GM18502 (cell line): ENCODE data around the gene DKKL1.

Experiments
- ATAC-seq: cut with Tn5 transposase; IDR thresholded peaks from one replicate; pipeline ENCODE4 v1.9.1; 2021; ENCODE audit warnings: mild to moderate bottlenecking; ENCODE audit not compliant: unreplicated experiment, poor library complexity

Gene DKKL1

GRCh38 chr19:49391581-49392399 is 28.1 kb downstream of the DKKL1 start:
- ATAC-seq = no peak

DNA sequence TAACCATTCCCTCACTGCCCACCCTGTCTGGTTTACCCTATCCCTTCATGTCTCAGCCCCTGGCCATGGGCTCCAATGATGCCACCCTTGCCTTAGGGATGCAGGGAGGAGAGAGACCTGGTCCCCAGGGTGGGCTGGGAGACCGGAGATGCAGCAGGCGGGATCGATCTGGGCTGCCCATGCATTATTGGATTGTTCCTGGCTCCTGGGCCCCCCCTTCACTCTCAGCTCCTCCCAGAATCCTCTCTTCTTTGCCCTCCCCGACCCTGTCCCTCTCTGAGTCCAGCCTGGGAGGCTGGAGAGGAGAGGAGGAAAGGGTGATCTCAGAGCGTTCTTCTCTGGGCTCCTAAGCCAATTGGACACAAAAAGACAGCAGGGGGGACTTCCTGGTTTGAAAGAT is 30.2 kb downstream of the DKKL1 start:
- no peak for ATAC-seq

DNA sequence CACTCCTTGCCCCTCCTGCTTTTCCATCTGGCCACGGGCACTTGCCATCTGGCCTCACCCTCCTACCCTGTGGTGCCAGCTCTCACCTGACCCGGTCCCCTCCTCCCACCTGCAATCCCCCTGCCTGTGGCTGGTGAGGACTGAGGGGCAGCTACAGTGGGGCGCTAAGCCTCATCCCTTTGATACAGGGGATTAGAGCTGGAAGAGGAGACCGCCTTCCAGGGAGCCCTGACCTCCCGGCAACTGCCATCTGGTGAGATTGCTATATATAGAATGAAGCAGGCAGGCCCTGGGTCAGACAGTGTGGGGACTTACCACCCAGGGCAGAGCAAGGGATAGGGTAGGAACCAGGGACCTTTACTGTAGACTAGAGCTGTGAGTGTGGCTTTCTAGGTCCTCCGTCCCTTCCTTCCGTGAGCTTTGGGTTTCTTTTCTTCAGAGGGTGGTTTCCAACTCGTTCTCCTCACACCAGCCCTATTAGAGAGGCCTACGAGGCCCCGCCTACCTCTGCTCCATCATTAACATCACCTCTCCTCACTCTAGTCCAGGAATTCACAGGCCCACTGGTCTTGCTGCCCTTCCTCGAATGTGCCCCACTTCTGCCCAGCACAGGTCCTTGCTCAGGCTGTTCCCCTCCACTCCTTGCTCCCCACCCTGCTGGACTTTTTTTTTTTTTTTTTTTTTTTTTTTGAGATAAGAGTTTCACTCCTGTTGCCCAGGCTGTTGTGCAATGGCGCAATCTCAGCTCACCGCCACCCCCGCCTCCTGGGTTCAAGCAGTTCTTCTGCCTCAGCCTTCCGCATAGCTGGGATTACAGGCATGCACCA is 32.1 kb downstream of the DKKL1 start:
- ATAC-seq = no peak

DNA sequence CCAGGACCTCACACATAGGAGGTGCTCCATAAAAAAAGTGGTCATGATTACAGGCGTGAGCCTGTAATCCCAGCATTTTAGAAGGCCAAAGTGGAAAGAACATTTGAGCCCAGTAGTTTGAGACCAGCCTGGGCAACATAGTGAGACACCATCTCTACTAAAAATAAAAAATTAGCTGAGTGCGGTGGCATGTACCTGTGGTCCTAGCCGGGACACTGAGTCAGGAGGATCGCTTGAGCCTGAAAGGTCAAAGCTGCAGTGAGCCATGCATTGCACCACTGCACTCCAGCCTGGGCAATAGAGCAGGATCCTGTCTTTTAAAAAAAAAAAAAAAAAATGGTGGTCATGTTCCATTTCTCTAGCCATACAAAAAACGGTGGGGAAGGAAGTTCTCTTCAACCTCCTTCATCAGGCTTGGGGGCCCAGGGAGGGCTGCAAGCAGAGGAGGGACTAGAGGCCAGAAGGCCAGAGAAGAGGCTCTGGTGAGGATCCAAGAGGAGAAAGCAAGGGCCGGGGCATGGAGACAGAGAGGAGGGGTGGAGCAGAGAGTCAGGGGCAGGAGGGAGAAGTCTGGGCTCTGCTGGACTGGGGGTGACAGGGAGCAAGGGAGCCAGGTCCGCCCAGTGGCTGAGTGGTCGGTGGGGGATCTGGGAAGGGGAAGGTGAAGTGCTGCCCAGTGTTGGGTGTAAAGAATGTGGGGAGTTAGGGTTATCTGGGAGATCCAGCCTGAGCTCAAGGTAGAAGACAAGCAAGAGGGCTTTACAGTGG is 33.2 kb downstream of the DKKL1 start:
- ATAC-seq = no peak

DNA sequence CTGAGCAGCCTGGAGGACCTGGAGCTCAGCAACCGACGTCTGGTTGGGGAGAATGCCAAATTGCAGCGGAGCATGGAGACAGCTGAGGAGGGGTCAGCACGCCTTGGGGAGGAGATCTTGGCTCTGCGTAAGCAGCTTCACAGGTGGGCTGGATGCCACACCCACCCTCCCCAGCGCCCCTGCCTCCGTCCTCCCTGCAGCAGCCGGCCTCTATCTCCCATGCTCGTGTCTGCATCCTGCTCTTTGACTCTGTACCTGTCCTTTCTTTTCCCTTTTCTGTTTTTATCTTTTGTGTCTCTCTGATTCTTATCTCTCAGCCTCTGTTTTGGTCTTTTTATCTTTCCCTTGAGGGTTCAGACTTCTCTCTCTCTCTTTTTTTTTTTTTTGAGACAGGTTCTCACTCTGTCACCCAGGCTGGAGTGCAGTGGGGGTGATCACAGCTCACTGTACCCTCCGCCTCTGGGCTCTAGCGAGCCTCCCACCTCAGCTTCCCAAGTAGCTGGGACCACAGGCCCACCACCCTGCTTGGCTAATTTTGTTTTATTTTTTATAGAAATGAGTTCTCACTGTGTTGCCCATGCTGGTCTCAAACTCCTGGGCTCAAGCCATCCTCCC is 34.4 kb downstream of the DKKL1 start:
- no peak for ATAC-seq

DNA sequence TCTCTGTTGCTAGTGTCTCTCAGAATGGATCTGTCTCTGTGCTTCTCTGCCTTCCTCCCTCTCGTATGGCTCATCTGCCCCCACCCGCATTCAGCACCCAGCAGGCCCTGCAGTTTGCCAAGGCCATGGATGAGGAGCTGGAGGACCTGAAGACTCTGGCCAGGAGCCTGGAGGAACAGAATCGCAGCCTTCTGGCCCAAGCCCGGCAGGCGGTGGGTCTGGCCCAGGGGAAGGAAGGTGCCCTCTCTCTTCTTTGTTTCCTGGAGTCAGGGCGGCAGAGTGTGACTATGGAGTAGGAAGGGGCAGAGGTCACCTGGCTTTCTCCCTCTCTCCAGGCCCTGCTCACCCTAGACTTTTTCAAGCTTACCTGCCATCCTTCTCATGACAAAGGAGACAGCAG is 35.3 kb downstream of the DKKL1 start:
- ATAC-seq = no peak

DNA sequence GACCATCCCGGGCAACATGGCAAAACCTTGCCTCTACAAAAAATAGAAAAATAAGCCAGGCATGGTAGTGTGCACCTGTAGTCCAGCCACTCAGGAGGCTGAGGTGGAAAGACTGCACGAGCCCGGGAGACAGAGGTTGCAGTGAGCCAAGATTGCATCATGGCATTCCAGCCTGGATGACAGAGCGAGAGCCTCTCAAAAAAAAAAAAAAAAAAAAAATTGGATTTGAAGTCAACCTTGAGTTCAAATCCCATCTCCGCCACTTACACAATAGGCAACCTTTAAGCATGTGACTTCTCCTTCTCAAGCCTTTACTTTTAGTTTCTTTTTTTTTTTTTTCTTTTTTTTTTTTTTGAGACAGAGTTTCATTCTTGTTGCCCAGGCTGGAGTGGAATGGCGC is 36.4 kb downstream of the DKKL1 start:
- ATAC-seq = no peak

GRCh38 chr19:49403404-49404187 is 39.9 kb downstream of the DKKL1 start:
- no peak for ATAC-seq

DNA sequence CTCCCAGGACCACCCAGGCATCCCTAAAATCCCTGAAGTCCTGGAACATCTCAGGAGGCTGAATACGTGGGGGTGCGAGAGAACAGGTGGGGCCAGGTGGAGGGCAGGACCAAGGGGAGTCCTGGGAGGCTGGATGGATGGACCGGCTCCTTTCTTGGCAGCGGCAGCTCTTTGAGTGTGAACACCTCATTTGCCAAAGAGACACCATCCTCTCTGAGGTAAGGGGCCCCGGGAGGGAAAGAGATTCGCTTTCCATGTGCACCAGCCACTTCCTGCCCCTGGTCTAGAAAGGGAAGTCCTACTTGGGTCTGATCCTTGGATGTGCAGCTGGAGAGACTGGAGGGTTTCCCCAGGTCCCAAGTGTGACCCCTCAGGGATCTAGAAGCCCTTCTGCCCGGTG is 43.4 kb downstream of the DKKL1 start:
- ATAC-seq = no peak

DNA sequence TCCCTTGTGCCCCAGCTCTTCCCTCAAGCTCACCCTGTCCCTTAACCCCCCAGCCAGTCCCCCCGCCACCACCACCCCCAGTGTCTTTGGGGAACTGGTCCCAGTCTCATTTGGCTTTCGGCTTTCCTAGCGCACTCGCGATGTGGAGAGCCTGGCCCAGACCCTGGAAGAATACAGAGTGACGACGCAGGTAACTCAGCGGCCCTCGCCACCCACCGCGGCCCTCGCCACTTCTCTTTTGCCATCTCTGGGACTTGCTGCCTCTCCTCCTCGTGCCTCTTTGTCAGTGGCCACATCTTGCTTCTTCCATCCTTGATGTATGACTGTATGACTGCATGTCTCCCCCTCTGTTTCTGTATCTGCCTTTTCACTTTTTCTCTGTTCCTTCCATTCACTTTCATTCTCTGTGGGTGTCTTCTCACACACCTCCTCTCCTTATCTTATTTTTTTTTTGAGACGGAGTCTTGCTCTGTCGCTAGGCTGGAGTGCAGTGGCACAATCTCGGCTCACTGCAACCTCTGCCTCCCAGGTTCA is 43.9 kb downstream of the DKKL1 start:
- ATAC-seq = no peak

- ATAC-seq = no peak
Observed at GRCh38 chr19:49408816-49409440, 45.3 kb downstream of the DKKL1 start.

GRCh38 chr19:49409441-49410029 is 45.9 kb downstream of the DKKL1 start:
- ATAC-seq = no peak

DNA sequence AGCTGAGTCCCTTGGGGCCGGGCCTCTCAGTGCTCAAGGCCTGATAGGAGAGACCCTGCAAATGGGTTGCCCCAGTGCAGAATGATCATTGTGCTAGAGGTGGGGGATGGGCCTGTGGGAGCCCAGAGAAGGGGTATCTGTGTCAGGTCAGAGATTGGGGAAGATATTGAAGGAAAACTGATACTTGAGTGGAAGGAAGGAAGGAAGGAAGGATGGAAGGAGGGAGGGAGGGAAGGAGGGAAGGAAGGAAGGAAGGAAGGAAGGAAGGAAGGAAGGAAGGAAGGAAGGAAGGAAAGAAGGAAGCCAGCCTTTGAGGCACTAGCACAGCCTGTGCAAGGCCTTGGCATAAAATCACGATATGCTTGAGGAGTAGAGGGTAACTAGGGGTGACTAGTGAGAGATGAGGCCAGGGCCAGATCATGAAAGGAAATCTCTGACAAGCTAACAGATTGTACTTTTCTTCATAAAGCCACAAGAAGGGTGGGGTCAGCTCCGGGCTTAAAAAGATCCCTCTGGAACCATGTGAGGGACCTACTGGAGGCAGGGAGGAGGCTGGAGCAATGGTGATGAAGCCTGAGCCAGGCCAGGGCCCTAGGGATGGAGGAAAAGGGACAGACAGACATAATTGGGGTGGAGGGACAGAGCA is 48.1 kb downstream of the DKKL1 start:
- ATAC-seq = no peak

- no peak for ATAC-seq
Observed at GRCh38 chr19:49413348-49413747, 49.7 kb downstream of the DKKL1 start.

DNA sequence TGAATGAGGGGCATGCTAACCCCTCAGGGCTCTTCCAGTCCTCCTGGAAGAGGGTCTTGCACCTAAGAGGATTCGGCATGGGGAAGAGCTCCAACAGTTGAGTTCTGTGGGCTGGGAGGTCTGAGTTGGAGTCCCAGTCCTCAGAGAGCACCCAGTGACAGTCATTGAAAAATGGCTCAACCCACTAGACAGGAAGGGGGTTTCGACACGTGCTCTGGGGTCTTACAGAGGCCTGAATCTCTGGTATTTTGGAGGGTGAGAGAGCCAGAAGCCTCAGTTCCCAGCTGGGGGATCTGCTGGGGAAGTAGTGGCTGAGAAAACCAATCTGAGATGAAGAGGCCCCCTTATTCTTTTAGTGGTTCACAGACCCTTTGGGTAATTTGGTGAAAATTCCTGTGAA is 50.6 kb downstream of the DKKL1 start:
- no peak for ATAC-seq

DNA sequence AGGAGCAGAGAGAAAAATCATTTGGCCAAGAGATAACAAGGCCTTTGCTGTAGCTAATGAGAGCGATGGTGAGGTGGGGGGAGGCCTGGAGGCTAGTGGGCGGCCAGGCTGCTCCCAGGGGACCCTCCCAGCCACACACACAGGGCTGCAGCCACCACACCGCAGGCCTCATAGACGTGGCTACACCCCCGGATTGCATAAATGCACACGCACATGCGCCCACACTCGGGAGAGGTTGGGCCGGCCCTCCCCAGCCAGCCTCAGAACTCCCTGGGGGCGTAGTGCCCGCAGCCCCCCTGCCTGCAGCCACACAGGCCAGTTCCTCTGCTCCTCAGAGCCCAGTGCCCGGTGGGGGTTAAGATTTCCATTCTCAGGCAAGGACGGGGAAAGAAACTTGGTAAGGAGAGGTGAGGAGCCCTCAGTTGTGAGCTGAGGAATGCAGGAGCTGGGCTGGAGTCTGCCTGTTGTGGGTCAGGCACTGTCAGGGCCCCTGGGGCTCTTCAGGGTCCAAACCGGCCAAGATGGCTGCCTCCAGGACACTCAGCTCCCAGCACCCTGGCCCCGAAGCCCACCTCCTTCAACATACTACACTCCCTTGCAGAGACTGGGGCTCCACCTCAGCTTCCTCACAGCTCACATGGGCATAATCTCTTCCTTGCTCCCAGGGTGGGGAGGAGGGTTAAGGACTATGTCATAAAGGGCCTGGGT is 51.6 kb downstream of the DKKL1 start:
- ATAC-seq = no peak

DNA sequence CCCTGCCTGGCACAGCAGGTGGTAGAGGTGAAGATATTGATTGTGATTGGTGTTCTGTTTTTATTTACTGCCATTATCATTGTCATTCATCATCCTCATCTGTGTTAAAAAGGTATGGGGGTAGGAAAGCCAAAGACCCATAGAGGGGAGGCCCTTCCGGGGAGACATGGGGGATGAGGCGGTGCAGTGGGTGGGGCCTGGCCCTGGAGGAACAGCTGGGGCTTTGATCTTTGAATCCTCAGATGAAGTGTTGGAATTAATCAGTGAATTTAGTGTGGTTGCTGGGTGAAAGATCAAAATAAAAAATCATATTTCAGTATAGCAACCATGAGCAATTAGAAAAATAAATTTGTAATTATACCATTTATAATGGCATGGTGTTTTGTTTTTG is 52.1 kb downstream of the DKKL1 start:
- ATAC-seq = no peak

GRCh38 chr19:49417088-49417487 is 53.4 kb downstream of the DKKL1 start:
- ATAC-seq = no peak
